HL-60 (cell line): ENCODE results near the gene PLPP2.

Source experiments
- GABPA ChIP-seq: IDR thresholded peaks from 2 replicates; pipeline ENCODE4 v1.6.1; 2012; ENCODE audit warnings: low read depth
- POLR2AphosphoS5 ChIP-seq: IDR thresholded peaks from 2 replicates; pipeline ENCODE4 v1.6.1; 2012; ENCODE audit warnings: low read depth
- SPI1 ChIP-seq: IDR thresholded peaks from 2 replicates; pipeline ENCODE4 v1.6.1; 2012; ENCODE audit warnings: low read depth, mild to moderate bottlenecking, borderline replicate concordance
- TF ChIP-seq, protein P1 (sequence below): IDR thresholded peaks from one replicate; pipeline ENCODE4 v1.5.1; 2011; ENCODE audit warnings: low read length, control low read depth, inconsistent platforms; ENCODE audit not compliant: insufficient read depth

DNA sequence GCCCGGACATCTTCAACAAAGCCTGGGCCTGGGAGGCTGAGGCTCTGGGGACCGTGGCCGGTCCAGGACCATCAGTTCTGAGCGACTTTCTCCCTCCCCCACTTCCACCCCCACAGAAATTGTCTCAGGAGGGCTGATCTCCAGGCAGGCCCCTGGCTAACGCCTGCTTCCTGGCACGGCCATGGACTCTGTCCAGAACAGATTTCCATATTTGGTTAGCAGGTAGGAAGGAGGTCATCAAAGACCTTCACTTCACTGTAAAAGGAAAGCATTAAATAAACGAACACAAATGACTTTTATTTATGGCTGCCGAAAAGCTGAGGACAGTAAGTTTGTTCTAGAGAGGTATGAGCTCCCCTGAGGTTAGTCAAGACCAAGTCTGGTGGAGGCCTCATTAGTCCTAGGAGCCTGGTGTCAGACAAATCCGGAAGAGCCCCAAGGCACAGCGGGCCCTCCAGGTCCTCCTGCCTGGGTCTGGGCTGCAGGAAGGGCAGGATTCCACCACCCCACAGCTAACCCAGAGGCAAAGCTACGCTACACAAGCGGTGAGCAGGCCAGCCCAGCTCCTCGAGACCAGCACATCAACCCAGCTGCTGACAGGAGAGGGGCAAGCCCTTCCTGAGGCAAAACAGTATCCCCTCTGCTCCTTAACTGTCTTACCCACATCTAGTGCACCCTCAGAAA lies 4.6 kb upstream of the PLPP2 start:
- TF ChIP-seq, protein P1, sequence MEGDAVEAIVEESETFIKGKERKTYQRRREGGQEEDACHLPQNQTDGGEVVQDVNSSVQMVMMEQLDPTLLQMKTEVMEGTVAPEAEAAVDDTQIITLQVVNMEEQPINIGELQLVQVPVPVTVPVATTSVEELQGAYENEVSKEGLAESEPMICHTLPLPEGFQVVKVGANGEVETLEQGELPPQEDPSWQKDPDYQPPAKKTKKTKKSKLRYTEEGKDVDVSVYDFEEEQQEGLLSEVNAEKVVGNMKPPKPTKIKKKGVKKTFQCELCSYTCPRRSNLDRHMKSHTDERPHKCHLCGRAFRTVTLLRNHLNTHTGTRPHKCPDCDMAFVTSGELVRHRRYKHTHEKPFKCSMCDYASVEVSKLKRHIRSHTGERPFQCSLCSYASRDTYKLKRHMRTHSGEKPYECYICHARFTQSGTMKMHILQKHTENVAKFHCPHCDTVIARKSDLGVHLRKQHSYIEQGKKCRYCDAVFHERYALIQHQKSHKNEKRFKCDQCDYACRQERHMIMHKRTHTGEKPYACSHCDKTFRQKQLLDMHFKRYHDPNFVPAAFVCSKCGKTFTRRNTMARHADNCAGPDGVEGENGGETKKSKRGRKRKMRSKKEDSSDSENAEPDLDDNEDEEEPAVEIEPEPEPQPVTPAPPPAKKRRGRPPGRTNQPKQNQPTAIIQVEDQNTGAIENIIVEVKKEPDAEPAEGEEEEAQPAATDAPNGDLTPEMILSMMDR: no peak
- TF ChIP-seq POLR2AphosphoS5: no peak
- no peak for TF ChIP-seq SPI1
- no peak for TF ChIP-seq GABPA
